GM12874 (cell line): ENCODE data around the gene XPNPEP3.
A peak's percentile ranks its signal among the peaks of the same experiment; 100 is the strongest.

Source experiments
- TF ChIP-seq, protein P1 (sequence below): IDR thresholded peaks from 2 replicates; pipeline ENCODE4 v1.5.1; 2011; ENCODE audit warnings: low read depth, mild to moderate bottlenecking, control low read depth, low read length, moderate library complexity; ENCODE audit not compliant: insufficient read depth

Gene XPNPEP3

DNA sequence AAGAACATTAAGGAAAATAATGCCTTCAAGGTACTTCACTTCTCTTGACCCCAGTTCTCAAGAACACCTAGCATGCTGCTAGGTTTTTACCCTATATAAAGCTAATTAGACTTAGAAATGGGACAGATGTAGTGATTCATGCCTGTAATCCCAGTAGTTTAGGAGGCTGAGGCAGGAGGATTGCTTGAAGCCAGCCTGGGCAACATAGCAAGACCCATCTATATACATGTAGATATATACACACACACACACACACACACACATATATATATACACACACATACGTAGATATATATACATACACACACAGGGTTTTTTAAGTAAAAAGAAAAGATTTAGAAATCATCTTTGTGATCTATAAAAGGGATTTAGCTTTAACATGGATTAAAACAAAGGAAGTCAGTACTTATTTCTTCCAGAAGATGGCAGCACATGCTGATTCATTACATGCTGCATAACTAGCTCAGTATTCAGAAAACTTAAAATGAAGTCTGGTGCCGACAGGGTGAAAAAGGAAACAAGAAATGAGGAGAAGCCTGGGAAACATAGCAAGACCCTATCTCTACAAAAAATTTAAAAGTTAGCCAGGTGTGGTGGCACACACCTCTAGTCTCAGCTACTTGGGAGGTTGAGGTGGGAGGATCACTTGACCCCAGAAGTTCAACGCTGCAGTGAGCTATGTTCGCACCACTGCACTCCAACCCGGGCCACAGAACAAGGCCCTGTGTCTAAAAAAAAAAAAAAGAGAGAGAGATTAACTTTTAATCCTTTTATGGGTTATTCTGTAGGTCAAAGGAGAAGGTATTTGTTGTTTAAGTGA lies 65.7 kb downstream of the XPNPEP3 start:
- TF ChIP-seq, protein P1, sequence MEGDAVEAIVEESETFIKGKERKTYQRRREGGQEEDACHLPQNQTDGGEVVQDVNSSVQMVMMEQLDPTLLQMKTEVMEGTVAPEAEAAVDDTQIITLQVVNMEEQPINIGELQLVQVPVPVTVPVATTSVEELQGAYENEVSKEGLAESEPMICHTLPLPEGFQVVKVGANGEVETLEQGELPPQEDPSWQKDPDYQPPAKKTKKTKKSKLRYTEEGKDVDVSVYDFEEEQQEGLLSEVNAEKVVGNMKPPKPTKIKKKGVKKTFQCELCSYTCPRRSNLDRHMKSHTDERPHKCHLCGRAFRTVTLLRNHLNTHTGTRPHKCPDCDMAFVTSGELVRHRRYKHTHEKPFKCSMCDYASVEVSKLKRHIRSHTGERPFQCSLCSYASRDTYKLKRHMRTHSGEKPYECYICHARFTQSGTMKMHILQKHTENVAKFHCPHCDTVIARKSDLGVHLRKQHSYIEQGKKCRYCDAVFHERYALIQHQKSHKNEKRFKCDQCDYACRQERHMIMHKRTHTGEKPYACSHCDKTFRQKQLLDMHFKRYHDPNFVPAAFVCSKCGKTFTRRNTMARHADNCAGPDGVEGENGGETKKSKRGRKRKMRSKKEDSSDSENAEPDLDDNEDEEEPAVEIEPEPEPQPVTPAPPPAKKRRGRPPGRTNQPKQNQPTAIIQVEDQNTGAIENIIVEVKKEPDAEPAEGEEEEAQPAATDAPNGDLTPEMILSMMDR = peak; percentile 30; the same call in 1 of the 2 replicates

DNA sequence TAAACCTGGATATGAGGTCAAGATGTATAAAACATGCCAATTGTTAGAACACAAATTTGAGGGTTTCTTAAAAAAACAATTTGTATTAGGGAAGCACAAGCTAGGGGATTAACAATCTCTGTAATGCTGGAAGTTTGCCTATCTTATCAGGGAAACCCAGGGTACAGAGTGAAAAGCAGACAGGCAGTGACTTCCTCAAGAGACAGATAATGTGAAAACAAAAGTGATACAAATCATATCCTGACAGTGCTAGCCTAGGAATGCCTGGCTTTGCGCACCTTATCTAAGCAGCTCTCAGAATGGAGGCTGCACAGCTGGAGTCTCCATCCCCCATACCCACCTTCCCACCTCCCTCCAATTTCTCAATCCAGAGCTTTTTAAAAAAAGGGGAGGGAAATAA lies 71.7 kb downstream of the XPNPEP3 start:
- TF ChIP-seq, protein P1 = no peak

DNA sequence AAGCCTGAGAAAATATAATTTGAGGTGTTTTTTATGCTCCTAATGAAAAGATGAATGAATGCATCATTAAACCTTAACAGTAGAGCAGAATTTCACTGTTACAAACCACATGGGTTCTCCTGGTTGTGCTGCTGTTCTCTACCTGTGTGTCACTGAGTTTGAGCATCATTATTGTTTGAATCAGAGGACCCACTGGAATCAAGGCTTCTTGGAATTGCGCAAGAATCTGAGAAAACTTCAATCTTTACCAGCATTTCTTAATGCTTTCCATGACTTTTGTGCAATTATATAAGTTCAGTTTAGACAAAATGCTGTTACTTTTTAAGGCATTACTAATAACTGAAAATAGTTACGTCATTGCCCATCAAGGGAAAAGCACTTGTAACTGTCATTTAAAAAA lies 75.4 kb downstream of the XPNPEP3 start:
- TF ChIP-seq, protein P1 = no peak

DNA sequence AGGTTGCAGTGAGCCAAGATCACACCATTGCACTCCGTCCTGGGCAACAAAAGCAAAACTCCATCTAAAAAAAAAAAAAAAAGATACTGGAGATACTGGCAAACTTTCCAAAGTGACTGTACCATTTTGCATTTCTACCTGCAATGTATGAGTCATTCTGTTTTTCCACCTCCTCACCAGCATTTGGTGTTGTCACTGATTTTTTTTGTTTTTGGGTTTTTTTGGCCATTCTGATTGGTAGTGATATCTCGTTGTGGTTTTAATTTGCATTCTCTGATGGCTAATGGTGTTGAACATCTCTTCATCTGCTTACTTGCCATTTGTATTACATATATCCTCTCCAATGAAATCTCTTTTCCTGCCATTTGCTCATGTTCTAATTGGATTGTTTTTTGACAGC lies 82.3 kb downstream of the XPNPEP3 start:
- TF ChIP-seq, protein P1 = no peak

DNA sequence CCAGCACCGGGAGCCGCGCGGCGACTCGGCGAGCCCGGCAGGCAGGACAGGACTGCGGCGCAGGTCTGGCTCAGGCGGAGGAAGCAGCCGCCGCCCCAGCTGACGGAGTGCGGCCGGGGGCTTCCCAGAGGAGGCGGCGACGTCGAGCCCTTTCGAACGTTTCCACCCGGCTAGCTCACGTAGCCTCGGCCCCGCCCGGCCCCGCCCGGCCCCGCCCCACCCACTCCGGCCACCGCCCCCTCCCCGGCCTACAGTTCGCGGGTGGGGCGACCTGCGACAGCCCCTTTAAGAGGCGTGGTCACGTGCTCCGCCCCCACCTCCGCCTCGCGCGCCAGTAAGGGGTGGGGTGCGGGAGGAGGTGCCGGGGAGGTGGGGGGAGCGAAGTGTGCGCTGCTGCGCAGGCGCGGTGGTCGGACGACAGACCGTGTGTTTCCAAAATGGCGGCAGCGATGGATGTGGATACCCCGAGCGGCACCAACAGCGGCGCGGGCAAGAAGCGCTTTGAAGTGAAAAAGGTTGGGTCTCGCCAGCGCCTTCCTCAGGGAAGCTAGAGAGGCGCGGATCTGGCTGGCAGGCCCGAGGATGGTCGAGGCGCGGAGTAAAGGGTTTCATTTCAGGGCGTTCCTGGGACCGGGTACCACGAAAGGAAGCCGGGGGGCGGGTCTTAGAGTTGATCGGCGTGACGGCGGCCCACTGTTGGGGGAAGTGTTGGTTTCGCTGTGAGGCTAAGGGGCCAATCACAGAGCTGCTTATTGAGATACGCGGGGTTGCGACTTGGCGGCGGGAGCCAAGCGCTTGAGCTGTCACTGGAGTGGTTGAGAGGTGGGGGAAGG lies 94.2 kb downstream of the XPNPEP3 start, which contains the start of gene RBX1:
TSS of gene RBX1 (plus strand) at position 417 of the 833 bp plus-strand sequence. CDS start at position 438, 21 bp downstream.
- TF ChIP-seq, protein P1 = no peak

DNA sequence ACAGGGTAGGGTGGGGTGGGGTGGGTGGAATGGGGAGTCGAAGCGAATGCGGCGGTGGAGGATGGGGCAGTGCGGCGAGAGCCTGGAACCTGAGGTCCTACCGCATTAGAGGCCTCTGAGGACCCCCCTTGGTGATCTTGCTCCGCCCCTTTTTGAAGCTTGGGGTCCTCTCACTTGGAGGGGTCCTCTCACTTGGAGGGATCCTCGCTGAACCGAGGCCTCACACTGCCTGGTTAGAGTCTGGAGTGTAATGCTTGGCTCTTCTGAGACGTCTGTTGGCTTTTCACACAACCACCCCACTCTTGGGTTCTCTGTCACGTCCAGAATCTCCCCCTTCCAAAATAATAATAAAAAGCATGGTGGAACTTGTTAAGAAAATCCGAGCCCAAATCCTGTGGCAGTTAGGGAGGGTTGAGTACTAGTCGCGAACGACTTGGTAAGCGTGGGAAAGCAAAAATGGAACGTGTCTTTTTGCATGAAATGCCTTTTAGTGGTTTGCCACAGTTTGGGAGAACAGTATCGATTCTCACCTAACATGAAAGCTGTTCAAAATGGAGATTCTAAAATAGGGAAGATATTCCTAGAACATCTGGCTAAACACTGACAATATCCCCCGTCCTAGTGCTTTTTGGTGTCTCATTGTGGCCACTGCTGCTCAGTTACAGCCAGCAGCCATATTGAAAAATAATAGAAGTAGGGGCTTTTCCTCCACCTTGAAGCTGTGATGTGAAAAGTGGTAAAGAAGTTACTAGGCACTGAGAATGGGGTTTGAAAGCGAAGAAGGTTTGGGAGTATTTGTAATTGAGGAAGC lies 95.1 kb downstream of the XPNPEP3 start:
- TF ChIP-seq, protein P1 = no peak
